Measurements from ENCODE around the gene PRKCB.

- TF ChIP-seq GABPA (IDR thresholded peaks at IDR 0.05; ENCODE audit: borderline replicate concordance, insufficient read depth, low read length), result no peak
- no peak for TF ChIP-seq CTCF (IDR thresholded peaks at IDR 0.05; ENCODE audit: control extremely low read depth in 1 of 3, insufficient read depth in 1 of 3, low read depth in 1 of 3, low read length in 3 of 3)
Observed at GRCh38 chr16:24087891-24088410, 252.2 kb downstream of the PRKCB start.
